ENCODE results near the gene PCMT1. TPM values are rescaled to one million over a fixed set of nuclear protein-coding genes. Genes with fewer than 3 reads are reported as not detected.

The PCMT1 gene
- total and polyA plus RNA-seq, 2 of the 4 experiments (the other 2 are of a cell fraction), result 101 to 109 TPM

DNA sequence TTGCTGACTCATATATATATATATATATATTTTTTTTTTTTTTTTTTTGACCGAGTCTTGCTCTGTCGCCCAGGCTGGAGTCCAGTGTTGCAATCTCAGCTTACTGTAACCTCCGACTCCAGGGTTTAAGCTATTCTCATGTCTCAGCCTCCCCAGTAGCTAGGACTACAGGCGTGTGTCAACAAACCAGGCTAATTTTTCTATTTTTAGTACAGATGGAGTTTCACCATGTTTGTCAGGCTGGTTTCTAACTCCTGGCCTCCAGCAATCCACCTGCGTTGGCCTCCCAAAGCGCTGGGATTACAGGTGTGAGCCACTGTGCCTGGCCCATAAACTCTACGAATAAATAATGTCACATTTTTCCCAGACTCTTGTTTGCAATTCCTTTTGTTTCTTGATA lies 109.8 kb downstream of the PCMT1 start:
- in situ Hi-C loops (cut with MboI; ENCODE audit: low sequenced_read_pairs) (no loop called here), dilution Hi-C loops (cut with HindIII; ENCODE audit: low sequenced_read_pairs, unreplicated experiment) (no loop called here), intact Hi-C loops (cut with micrococcal nuclease) (no loop called here)
- Histone ChIP-seq H4K5ac (ENCODE audit: low read depth, low read length) (no peak overlapping the region), H3K9me1 (ENCODE audit: insufficient read depth, low read length) (peaks cover 19% of the 10 kb centered on the region), H3K4me3 (ENCODE audit: insufficient read depth, low read depth, low read length) (no peak overlapping the region), H2BK15ac (ENCODE audit: low read depth, low read length) (no peak overlapping the region; the same call in 2 of the 3 replicates), H3K9me3 (ENCODE audit: control insufficient read depth, insufficient read depth, low read length) (no peaks in the 10 kb centered on the region), H4K8ac (ENCODE audit: low read depth in 2 of 2, low read length in 2 of 2) (no peak overlapping the region), H3K4me2 (ENCODE audit: low read depth, low read length) (peak overlapping the region; percentile 43; the same call in 1 of the 2 replicates), H3K14ac (replicated peaks; ENCODE audit: low read depth, low read length) (no peak overlapping the region), H2AK5ac (ENCODE audit: low read depth, low read length) (no peak overlapping the region), H2BK5ac (ENCODE audit: low read depth, low read length, poor library complexity, severe bottlenecking) (peak overlapping the region; percentile 71), H2BK120ac (ENCODE audit: low read depth, low read length) (no peak overlapping the region; the same call in 1 of the 2 replicates), H3K4me1 (ENCODE audit: control insufficient read depth, insufficient read depth, low read length) (peaks cover 33% of the 10 kb centered on the region), H3K56ac (ENCODE audit: extremely low read depth, insufficient read depth, low read length) (no peak overlapping the region), H2AK9ac (replicated peaks; ENCODE audit: low read depth, low read length, poor library complexity) (no peak overlapping the region), H3K27ac (ENCODE audit: insufficient read depth, low read length) (peak overlapping the region; percentile 65; the same call in 1 of the 2 replicates), H2AFZ (replicated peaks; ENCODE audit: low read length, poor library complexity) (no peak overlapping the region), H3K23ac (ENCODE audit: low read depth, low read length) (no peak overlapping the region), H3K18ac (ENCODE audit: low read depth, low read length) (no peak overlapping the region), H3K79me1 (ENCODE audit: low read depth in 1 of 2, low read length in 2 of 2) (peaks cover 12 to 44% of the 10 kb centered on the region in 2 experiments), H3K9ac (ENCODE audit: low read depth, low read length) (no peak overlapping the region), H4K91ac (ENCODE audit: insufficient read depth, low read depth, low read length) (no peak overlapping the region), H2BK20ac (ENCODE audit: low read depth, low read length) (peak overlapping the region; percentile 46), H4K20me1 (ENCODE audit: insufficient read depth, low read length) (peaks cover 16% of the 10 kb centered on the region), H3K36me3 (ENCODE audit: control insufficient read depth, insufficient read depth, low read length) (peaks cover 3% of the 10 kb centered on the region; the same call in 1 of the 2 replicates), H3K4ac (ENCODE audit: low read depth, low read length) (peak overlapping the region; percentile 63), H3K27me3 (ENCODE audit: control insufficient read depth, insufficient read depth, low read length) (no peaks in the 10 kb centered on the region)
- DNase-seq (peak; percentile 96), ATAC-seq (ENCODE audit: low read depth) (no peak)
- TF ChIP-seq FOS (IDR thresholded peaks at IDR 0.05; ENCODE audit: low read depth, low read length) (no peak), BHLHE40 (IDR thresholded peaks at IDR 0.05; ENCODE audit: low read depth, low read length) (no peak), RAD21 (IDR thresholded peaks at IDR 0.05; ENCODE audit: low read length) (no peak), CHD1 (IDR thresholded peaks at IDR 0.05; ENCODE audit: low read depth, low read length) (no peak), MAZ (IDR thresholded peaks at IDR 0.05; ENCODE audit: borderline replicate concordance, low read depth, low read length) (no peak), RFX5 (IDR thresholded peaks at IDR 0.05; ENCODE audit: low read depth, low read length) (no peak), SMC3 (IDR thresholded peaks at IDR 0.05; ENCODE audit: low read depth, low read length) (no peak), ELK1 (IDR thresholded peaks at IDR 0.05; ENCODE audit: borderline replicate concordance, low read depth, low read length) (no peak), MXI1 (IDR thresholded peaks at IDR 0.05; ENCODE audit: borderline replicate concordance, low read depth, low read length) (0 out of 2 replicates have a peak, but pooled peaks have one; percentile 39), MAFK (IDR thresholded peaks at IDR 0.05; ENCODE audit: low read depth, low read length) (no peak), RCOR1 (IDR thresholded peaks at IDR 0.05; ENCODE audit: insufficient replicate concordance, low read length) (no peak), NFE2L2 (IDR thresholded peaks at IDR 0.05; ENCODE audit: low read depth, low read length) (no peak), CEBPB (IDR thresholded peaks at IDR 0.05; ENCODE audit: low read depth, low read length) (peak; percentile 91)
- TF ChIP-seq, protein P1, sequence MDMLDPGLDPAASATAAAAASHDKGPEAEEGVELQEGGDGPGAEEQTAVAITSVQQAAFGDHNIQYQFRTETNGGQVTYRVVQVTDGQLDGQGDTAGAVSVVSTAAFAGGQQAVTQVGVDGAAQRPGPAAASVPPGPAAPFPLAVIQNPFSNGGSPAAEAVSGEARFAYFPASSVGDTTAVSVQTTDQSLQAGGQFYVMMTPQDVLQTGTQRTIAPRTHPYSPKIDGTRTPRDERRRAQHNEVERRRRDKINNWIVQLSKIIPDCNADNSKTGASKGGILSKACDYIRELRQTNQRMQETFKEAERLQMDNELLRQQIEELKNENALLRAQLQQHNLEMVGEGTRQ (IDR thresholded peaks at IDR 0.05; ENCODE audit: low read depth, low read length), result no peak
- TF ChIP-seq, protein P2, sequence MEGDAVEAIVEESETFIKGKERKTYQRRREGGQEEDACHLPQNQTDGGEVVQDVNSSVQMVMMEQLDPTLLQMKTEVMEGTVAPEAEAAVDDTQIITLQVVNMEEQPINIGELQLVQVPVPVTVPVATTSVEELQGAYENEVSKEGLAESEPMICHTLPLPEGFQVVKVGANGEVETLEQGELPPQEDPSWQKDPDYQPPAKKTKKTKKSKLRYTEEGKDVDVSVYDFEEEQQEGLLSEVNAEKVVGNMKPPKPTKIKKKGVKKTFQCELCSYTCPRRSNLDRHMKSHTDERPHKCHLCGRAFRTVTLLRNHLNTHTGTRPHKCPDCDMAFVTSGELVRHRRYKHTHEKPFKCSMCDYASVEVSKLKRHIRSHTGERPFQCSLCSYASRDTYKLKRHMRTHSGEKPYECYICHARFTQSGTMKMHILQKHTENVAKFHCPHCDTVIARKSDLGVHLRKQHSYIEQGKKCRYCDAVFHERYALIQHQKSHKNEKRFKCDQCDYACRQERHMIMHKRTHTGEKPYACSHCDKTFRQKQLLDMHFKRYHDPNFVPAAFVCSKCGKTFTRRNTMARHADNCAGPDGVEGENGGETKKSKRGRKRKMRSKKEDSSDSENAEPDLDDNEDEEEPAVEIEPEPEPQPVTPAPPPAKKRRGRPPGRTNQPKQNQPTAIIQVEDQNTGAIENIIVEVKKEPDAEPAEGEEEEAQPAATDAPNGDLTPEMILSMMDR (conservative IDR thresholded peaks at IDR 0.05; ENCODE audit: low read depth, low read length), result no peak
- no TSS peak for BruUV-seq (replicated peaks)
- CTCF ChIA-PET, result no interaction called here
- POLR2A ChIA-PET (ENCODE audit: unreplicated experiment), result interaction anchor here (0.7 kb wide), 1 partner anchor 58 kb away, joined by 3 read pairs; no protein-coding TSS in a partner anchor
- no CpG with 5 or more reads among the region's 7 CpGs for WGBS, 2 experiments (ENCODE audit: extremely low coverage in 2 of 2, insufficient read length in 1 of 2)
